GM12864 (cell line): ENCODE data around the gene STX1B.
A peak's percentile ranks its signal among the peaks of the same experiment; 100 is the strongest.

Experiments
- DNase-seq: peaks from one replicate; pipeline ENCODE4 v3.0.0-alpha.2; 2011; ENCODE audit warnings: low read depth
- H3K4me3 ChIP-seq: 2 replicates; pipeline ENCODE4 v1.5.1; 2011; ENCODE audit warnings: mild to moderate bottlenecking, low read depth, low read length, control low read depth
- TF ChIP-seq, protein P1 (sequence below): IDR thresholded peaks from 2 replicates; pipeline ENCODE4 v1.5.1; 2011; ENCODE audit warnings: low read depth, mild to moderate bottlenecking, moderate library complexity, low read length, control low read depth, inconsistent platforms; ENCODE audit errors: missing control alignments

The STX1B gene

GRCh38 chr16:30995927-30996323 lies 14.5 kb downstream of the STX1B start:
- peak overlapping the region; percentile 74 for H3K4me3 ChIP-seq

GRCh38 chr16:30992931-30993816 lies 17.3 kb downstream of the STX1B start:
- no peak overlapping the region for H3K4me3 ChIP-seq
- DNase-seq = no peak
- TF ChIP-seq, protein P1, sequence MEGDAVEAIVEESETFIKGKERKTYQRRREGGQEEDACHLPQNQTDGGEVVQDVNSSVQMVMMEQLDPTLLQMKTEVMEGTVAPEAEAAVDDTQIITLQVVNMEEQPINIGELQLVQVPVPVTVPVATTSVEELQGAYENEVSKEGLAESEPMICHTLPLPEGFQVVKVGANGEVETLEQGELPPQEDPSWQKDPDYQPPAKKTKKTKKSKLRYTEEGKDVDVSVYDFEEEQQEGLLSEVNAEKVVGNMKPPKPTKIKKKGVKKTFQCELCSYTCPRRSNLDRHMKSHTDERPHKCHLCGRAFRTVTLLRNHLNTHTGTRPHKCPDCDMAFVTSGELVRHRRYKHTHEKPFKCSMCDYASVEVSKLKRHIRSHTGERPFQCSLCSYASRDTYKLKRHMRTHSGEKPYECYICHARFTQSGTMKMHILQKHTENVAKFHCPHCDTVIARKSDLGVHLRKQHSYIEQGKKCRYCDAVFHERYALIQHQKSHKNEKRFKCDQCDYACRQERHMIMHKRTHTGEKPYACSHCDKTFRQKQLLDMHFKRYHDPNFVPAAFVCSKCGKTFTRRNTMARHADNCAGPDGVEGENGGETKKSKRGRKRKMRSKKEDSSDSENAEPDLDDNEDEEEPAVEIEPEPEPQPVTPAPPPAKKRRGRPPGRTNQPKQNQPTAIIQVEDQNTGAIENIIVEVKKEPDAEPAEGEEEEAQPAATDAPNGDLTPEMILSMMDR = no peak

More at GRCh38 chr16:30995927-30996323, 14.5 kb downstream of the STX1B start:
- no peak for DNase-seq
- TF ChIP-seq, protein P1 = no peak

DNA sequence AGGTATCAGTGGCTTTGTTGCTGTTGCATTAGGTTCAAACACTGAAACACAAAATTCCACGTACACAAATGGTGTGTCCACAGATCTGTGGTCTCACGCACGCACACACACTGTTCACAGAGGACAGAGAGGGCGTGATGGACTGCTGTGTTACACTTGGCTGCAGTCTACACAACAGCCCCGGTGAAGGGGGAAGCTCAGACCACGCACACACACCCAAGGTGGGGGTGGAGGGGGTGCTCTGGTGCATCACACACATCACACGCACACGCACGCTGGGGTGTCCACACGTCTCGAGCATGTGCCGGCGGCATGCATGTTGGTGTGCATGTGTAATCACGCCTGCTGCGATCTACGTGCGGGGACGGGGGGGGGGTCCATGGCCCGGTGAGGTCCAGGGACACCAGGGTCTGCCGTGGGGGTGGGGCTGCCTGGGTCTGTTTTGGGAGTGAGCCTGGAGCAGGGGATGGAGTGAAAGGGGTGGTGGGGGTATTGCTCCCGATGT lies 18.1 kb downstream of the STX1B start:
- no peak for DNase-seq
- TF ChIP-seq, protein P1 = no peak
- no peak overlapping the region for H3K4me3 ChIP-seq

DNA sequence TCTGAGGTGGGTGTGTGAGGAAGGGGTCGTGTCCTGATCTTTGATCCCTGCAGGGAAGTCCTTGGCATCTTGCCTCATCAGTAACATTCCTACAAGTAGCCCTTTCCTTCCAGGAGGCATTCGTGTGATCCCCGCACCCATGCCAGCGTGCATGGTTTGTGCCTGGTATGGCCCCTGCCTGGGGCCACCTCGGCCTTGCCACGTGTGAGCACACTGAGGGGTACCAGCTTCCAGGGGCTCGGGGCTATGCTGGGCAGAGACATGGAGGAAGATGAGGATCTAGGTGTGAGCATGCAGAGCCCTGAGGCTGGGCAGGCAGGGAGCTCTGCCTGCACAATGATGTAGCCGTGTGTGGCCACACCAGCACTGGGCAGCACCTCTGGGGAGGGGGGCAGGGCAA lies 19.4 kb downstream of the STX1B start:
- TF ChIP-seq, protein P1 = no peak
- no peak overlapping the region for H3K4me3 ChIP-seq
- DNase-seq = no peak

DNA sequence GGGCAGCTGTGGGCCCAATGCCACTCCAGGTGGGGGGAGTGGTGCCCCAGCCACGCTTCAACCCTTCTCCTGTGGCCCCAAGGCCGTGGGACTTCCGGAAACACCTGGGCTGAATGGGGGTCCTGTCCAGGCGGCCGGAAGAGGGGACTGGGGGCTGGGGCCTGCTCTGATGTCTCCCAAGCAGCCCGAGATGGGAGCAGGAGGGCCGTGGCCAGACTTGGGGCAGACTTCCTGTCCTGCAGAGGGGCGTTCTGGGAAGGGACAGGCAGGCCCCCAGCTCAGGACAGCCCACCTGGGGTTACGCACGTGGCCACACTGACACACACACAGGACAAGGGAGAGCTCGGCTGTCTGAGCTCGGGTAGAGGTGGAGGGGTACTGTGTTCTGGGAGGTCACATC lies 20.3 kb downstream of the STX1B start:
- TF ChIP-seq, protein P1 = no peak
- no peak for DNase-seq
- H3K4me3 ChIP-seq = no peak overlapping the region

DNA sequence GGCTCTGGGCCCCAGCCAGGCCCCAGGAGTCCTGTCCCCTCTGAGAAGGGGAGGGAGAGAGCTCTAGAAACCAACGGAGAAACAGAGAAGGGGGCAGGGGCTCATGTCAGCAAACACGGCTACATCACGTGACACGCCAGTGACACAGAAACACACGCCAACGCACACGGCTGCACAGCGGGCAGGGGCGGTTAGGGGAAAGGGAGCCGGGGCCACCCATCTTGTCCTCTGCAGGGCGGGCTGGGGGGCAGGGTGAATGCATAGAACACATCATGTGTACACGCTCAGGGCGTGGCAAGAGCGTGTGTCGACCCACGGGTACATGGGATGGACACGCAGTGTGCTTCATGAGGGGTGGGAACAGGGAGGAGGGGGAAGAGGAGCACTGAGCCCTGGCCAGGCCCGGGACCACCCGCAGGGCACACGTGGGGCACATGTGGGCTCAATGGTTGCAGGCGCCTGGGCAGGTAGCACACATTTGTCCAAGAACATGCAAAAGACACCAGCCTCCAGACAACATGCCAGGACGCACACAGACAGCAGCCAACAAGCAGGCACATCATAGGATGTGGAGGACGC lies 20.9 kb downstream of the STX1B start:
- TF ChIP-seq, protein P1 = no peak
- no peak overlapping the region for H3K4me3 ChIP-seq
- no peak for DNase-seq
